GM18517 (cell line): Measurements from ENCODE around the gene MINDY3.

ENCODE experiments used
- ATAC-seq: cut with Tn5 transposase; IDR thresholded peaks from one replicate; pipeline ENCODE4 v1.9.1; 2021; ENCODE audit warnings: mild to moderate bottlenecking, moderate library complexity; ENCODE audit not compliant: unreplicated experiment

The MINDY3 gene

GRCh38 chr10:15808204-15808797 lies 52.0 kb downstream of the MINDY3 start:
- ATAC-seq: no peak

- ATAC-seq: no peak
These were observed 54.8 kb downstream of the MINDY3 start for GRCh38 chr10:15805395-15806058.

GRCh38 chr10:15804109-15804508 lies 56.2 kb downstream of the MINDY3 start:
- ATAC-seq: no peak

- no peak for ATAC-seq
These were observed 57.8 kb downstream of the MINDY3 start for GRCh38 chr10:15802375-15802949.

- ATAC-seq: no peak
These were observed 58.7 kb downstream of the MINDY3 start for GRCh38 chr10:15801641-15802040.

GRCh38 chr10:15801147-15801546 lies 59.2 kb downstream of the MINDY3 start:
- ATAC-seq: no peak

GRCh38 chr10:15797346-15797745 lies 63.0 kb downstream of the MINDY3 start:
- no peak for ATAC-seq

- no peak for ATAC-seq
These were observed 63.5 kb downstream of the MINDY3 start for GRCh38 chr10:15796762-15797161.

- ATAC-seq: no peak
These were observed 64.1 kb downstream of the MINDY3 start for GRCh38 chr10:15796098-15796759.

- no peak for ATAC-seq
These were observed 65.1 kb downstream of the MINDY3 start for GRCh38 chr10:15795036-15795792.

GRCh38 chr10:15794569-15794968 lies 65.7 kb downstream of the MINDY3 start:
- no peak for ATAC-seq

- ATAC-seq: no peak
These were observed 66.6 kb downstream of the MINDY3 start for GRCh38 chr10:15793664-15794063.

GRCh38 chr10:15792777-15793176 lies 67.5 kb downstream of the MINDY3 start:
- ATAC-seq: no peak

- ATAC-seq: no peak
These were observed 68.3 kb downstream of the MINDY3 start for GRCh38 chr10:15791816-15792524.

GRCh38 chr10:15789793-15790525 lies 70.3 kb downstream of the MINDY3 start:
- ATAC-seq: no peak

- ATAC-seq: no peak
These were observed 72.9 kb downstream of the MINDY3 start for GRCh38 chr10:15787426-15787825.

GRCh38 chr10:15784662-15785300 lies 75.5 kb downstream of the MINDY3 start:
- no peak for ATAC-seq

- no peak for ATAC-seq
These were observed 76.2 kb downstream of the MINDY3 start for GRCh38 chr10:15783941-15784636.

GRCh38 chr10:15782851-15783250 lies 77.5 kb downstream of the MINDY3 start:
- no peak for ATAC-seq
